Adrenal gland (tissue), 12 donors: ENCODE data around the gene PNMA5. TPM values are rescaled to one million over a fixed set of nuclear protein-coding genes. Genes with fewer than 3 reads are reported as not detected.
"Not testable (repeated sequence)": the region's sequence is repeated elsewhere in the genome, so short reads cannot be mapped to it uniquely, and the experiment has no call there.

Experiments used
- DNase-seq, 7 donors: peaks; one replicate each; pipeline ENCODE4 v3.0.0-alpha.2; 2019 to 2020
- H3K27ac ChIP-seq, 5 donors: fragments of 200-600 bp; sonication (generic) in 4 of 5; 1 replicate in 3 of 5; 2 replicates in 2 of 5; pipeline versions ENCODE4 v1.5.1 to v1.8.0; 2016 to 2020; ENCODE audit warnings: mild to moderate bottlenecking in 1 of 5
- H3K27me3 ChIP-seq: fragments of 200-600 bp; 2 replicates; pipeline ENCODE4 v1.8.0; 2021
- H3K36me3 ChIP-seq, 2 donors: fragments of 200-600 bp; replicated peaks in 1 of 2; 1 replicate in 1 of 2; 2 replicates in 1 of 2; pipeline versions ENCODE4 v1.5.1 to v1.8.0; 2018 to 2022
- H3K4me1 ChIP-seq, 2 donors: fragments of 200-600 bp; replicated peaks in 1 of 2; 1 replicate in 1 of 2; 2 replicates in 1 of 2; pipeline versions ENCODE4 v1.5.1 to v1.8.0; 2018 to 2021
- H3K4me3 ChIP-seq, 4 donors: fragments of 200-600 bp; sonication (generic) in 3 of 4; one replicate each; pipeline ENCODE4 v1.5.1; 2016 to 2018
- H3K9me3 ChIP-seq, 3 donors: fragments of 200-600 bp; sonication (generic) in 1 of 3; replicated peaks in 1 of 3; 1 replicate in 2 of 3; 2 replicates in 1 of 3; pipeline versions ENCODE4 v1.5.1 to v1.8.0; 2016 to 2021
- POLR2A ChIP-seq, 2 donors: fragments of 450-650 bp; IDR thresholded peaks; one replicate each; pipeline ENCODE4 v1.6.1; 2017; ENCODE audit warnings: antibody characterized with exemption in 2 of 2, mild to moderate bottlenecking in 2 of 2, moderate library complexity in 1 of 2
- WGBS, 4 donors: extraction: QIAGEN DNeasy Blood & Tissue Kit in 2 of 4; methylation state at CpG; one replicate each; pipeline versions ENCODE4 v1.1.5 to v1.1.7; 2013 to 2017; 5-methylcytosine and 5-hydroxymethylcytosine counted together
- intact Hi-C, 2 donors: fragments of 100-400 bp; cut with DNase I; formaldehyde crosslinking; loops; one replicate each; pipeline versions ENCODE4 v1.14.1 to v1.15.0; 2022 to 2023
- polyA plus RNA-seq, 3 donors: library from polyadenylated mRNA; stranded (reverse); fragments of 200-250 nt in 2 of 3; fragments of 350-450 nt in 1 of 3; fragmentation: Illumina TruSeq in 1 of 3; extraction: RNeasy Lipid Tissue Mini Kit (QIAGEN cat#74804) in 1 of 3; gene quantifications; one replicate each; pipeline ENCODE4 v1.2.3, GENCODE V29; 2013 to 2014
- total RNA-seq, 9 donors: library from RNA; depleted of rRNA in 4 of 9; stranded (reverse); fragments of >200 nt in 4 of 9; fragments of 120-200 nt in 1 of 9; fragmentation: NEBNext Ultra II Directional in 1 of 9; extraction: Animal tissue kit (Norgen Biotek cat#: 25700) in 1 of 9; gene quantifications; one replicate each; pipeline versions ENCODE4 v1.1.0 to v1.2.4, GENCODE V29; 2013 to 2023
- TF ChIP-seq, protein P1 (sequence below), 6 experiments: fragments of 450-650 bp in 4 of 6; fragments of 200-600 bp in 2 of 6; sonication (generic) in 1 of 6; IDR thresholded peaks; 1 replicate in 5 of 6; 2 replicates in 1 of 6; pipeline versions ENCODE4 v1.5.1 to v1.8.0; 2016 to 2021; ENCODE audit warnings: antibody characterized with exemption in 6 of 6, mild to moderate bottlenecking in 2 of 6, moderate library complexity in 1 of 6
- donor health status: healthy with polysubstance abuse.
- donor health status: Bipolar disorder and iron deficiency.
- donor health status: DM: yes; HTN: yes; CAD: no.
- donor health status: DM: no; HTN: no; CAD: no.
- donor health status: DM: no; HTN: no; CAD: no.
- donor health status: DM: yes; HTN: yes; CAD: no.

The PNMA5 gene
- total and polyA plus RNA-seq, 12 donors: 0.07 to 0.16 TPM; not detected in 10

DNA sequence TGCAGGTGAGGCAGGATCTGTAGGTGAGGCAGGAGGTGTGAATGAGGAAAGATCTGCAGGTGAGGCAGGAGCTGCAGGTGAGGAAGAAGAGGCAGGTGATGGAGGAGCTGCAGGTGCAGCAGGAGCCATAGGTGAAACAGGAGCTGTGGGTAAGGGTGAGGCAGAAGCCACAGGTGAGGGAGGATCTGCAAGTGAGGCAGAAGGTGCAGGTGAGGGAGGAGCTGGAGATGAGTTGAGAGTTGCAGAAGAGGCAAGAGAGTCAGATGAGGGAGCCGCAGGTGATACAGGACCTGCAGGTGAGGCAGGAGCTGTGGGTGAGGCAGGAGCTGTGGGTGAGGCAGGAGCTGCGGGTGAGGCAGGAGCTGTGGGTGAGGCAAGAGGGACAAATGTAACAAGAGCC lies 35.2 kb upstream of the PNMA5 start:
- no peak for DNase-seq
- WGBS, 4 donors: 43 to 90% (median 72%) methylated on average over 2 of the region's 2 CpGs
- Histone ChIP-seq H3K9me3 (no peaks in the 10 kb centered on the region), H3K27ac (no peak overlapping the region), H3K27me3 (peaks cover 8% of the 10 kb centered on the region), H3K4me1 (no peaks in the 10 kb centered on the region), H3K4me3 (no peak overlapping the region), H3K36me3 (no peaks in the 10 kb centered on the region)
- intact Hi-C loops: no loop called here
- TF ChIP-seq, protein P1, sequence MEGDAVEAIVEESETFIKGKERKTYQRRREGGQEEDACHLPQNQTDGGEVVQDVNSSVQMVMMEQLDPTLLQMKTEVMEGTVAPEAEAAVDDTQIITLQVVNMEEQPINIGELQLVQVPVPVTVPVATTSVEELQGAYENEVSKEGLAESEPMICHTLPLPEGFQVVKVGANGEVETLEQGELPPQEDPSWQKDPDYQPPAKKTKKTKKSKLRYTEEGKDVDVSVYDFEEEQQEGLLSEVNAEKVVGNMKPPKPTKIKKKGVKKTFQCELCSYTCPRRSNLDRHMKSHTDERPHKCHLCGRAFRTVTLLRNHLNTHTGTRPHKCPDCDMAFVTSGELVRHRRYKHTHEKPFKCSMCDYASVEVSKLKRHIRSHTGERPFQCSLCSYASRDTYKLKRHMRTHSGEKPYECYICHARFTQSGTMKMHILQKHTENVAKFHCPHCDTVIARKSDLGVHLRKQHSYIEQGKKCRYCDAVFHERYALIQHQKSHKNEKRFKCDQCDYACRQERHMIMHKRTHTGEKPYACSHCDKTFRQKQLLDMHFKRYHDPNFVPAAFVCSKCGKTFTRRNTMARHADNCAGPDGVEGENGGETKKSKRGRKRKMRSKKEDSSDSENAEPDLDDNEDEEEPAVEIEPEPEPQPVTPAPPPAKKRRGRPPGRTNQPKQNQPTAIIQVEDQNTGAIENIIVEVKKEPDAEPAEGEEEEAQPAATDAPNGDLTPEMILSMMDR (IDR thresholded peaks at IDR 0.05): no peak
- TF ChIP-seq POLR2A (IDR thresholded peaks at IDR 0.05): no peak

DNA sequence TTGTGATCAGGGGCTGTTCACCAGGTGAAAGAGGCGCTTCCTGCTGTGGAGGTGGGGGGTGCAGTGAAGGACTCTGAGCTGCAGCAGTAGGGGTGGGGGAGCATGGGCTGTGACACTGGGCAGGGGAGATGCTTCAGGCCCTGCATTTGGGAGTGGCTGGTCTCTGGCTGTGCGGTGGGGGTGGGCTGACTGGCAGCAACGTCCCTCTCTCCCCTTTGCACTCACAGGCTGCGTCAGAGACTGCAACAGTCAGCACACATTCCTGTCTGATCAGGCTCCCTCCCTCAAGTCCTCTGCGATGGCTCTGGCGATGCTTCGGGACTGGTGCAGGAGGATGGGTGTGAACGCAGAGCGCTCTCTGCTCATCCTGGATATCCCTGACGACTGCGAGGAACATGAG lies 34.6 kb upstream of the PNMA5 start:
- 75 to 86% (median 81%) methylated on average over 1 to 9 of the region's 11 CpGs; no CpG with 5 or more reads in 1 of the 4 donors for WGBS, 4 donors
- intact Hi-C loops, H3K27ac ChIP-seq, H3K4me3 ChIP-seq, H3K36me3 ChIP-seq, H3K27me3 ChIP-seq, DNase-seq, H3K9me3 ChIP-seq, H3K4me1 ChIP-seq: not testable (repeated sequence)

DNA sequence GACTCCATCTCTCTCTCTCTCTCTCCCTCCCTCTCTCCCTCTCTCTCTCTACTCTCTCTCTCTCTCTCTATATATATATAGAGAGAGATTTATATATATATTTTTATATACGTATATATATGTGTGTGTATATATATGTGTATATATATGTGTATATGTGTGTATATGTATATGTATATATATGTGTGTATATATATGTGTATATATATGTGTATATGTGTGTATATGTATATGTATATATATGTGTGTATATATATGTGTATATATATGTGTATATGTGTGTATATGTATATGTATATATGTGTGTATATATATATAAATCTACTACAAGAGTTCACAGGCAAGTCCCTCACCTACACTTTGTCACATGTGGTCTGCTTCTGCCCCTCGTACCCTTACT lies 32.6 kb upstream of the PNMA5 start:
- 57 to 89% (median 73%) methylated on average over 2 of the region's 2 CpGs for WGBS, 4 donors
- intact Hi-C loops, H3K27ac ChIP-seq, DNase-seq, H3K27me3 ChIP-seq, H3K4me1 ChIP-seq, H3K4me3 ChIP-seq, H3K9me3 ChIP-seq, H3K36me3 ChIP-seq: not testable (repeated sequence)

DNA sequence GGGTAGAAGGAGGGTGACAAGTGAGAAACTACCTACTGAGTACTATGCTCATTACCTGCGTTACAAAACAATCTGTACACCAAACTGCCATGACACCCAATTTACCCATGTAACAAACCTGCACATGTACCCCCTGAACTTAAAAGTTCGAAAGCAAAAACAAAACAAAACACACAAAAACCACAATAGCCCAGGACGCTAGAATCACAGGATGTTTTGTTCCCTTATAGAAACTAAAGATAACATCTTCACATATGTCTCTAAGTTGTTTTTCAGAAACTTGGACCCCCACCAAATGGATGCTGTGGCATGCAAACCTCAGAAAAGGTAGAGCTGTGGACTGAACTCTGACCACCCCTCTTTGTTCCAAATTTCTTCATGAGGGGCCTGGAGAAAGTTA lies 25.2 kb upstream of the PNMA5 start:
- Histone ChIP-seq H3K27ac (no peak overlapping the region), H3K9me3 (no peaks in the 10 kb centered on the region), H3K4me1 (no peaks in the 10 kb centered on the region), H3K27me3 (peaks cover 10% of the 10 kb centered on the region), H3K36me3 (no peaks in the 10 kb centered on the region), H3K4me3 (no peak overlapping the region)
- WGBS, 4 donors: 49 to 70% (median 59%) methylated on average over 3 of the region's 3 CpGs
- no peak for TF ChIP-seq POLR2A (IDR thresholded peaks at IDR 0.05)
- TF ChIP-seq, protein P1 (IDR thresholded peaks at IDR 0.05): no peak
- intact Hi-C loops: no loop called here
- DNase-seq: no peak

DNA sequence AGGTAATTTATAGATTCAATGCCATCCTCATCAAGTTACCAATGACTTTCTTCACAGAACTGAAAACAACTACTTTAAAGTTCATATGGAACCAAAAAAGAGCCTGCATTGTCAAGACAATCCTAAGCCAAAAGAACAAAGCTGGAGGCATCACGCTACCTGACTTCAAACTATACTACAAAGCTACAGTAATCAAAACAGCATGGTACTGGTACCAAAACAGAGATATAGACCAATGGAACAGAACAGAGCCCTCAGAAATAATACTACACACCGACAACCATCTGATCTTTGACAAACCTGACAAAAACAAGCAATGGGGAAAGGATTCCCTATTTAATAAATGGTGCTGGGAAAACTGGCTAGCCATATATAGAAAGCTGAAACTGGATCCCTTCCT lies 23.3 kb upstream of the PNMA5 start:
- peaks cover 18% of the 10 kb centered on the region for H3K27me3 ChIP-seq
- WGBS, 4 donors: 56 to 75% (median 65%) methylated on average over 1 to 2 of the region's 2 CpGs
- H3K4me3 ChIP-seq, H3K9me3 ChIP-seq, DNase-seq, intact Hi-C loops, H3K4me1 ChIP-seq, H3K27ac ChIP-seq, H3K36me3 ChIP-seq: not testable (repeated sequence)

DNA sequence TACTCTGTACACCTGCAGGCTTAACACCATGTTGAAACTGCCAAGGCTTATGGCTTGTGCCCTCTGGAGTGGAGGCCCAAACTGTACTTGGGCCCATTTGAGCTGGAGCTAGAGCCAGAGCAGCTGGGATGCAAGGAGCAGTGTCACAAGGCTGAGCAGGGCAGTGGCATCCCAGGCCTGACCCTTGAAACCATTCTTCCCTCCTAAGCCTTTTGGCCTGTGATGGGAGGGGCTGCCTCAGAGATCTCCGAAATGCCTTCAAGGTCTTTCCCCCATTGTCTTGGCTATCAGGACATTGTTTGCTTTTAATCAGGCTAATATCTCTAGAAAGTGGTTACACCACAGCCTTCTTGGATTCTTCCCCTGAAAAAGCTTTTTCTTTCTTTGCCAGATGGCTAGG lies 10.9 kb upstream of the PNMA5 start:
- Histone ChIP-seq H3K36me3 (no peaks in the 10 kb centered on the region), H3K27ac (no peak overlapping the region), H3K4me1 (no peaks in the 10 kb centered on the region), H3K9me3 (no peaks in the 10 kb centered on the region), H3K4me3 (no peak overlapping the region), H3K27me3 (peaks cover 16% of the 10 kb centered on the region)
- no peak for DNase-seq
- 44 to 80% (median 51%) methylated on average over 1 of the region's 1 CpG for WGBS, 4 donors
- TF ChIP-seq POLR2A (IDR thresholded peaks at IDR 0.05): no peak
- TF ChIP-seq, protein P1 (IDR thresholded peaks at IDR 0.05): no peak
- intact Hi-C loops: no loop called here
